Astrocyte (in vitro differentiated cells and primary cell): ENCODE measurements around the gene ENAM.

Experiments used
- EZH2 ChIP-seq: IDR thresholded peaks from 2 replicates; pipeline ENCODE4 v1.6.1; 2012; ENCODE audit warnings: mild to moderate bottlenecking, low read length, inconsistent platforms; ENCODE audit not compliant: insufficient read depth
- TF ChIP-seq, protein P1 (sequence below): IDR thresholded peaks from 2 replicates; pipeline ENCODE4 v1.5.1; 2011; ENCODE audit warnings: low read depth, mild to moderate bottlenecking, inconsistent platforms, low read length, moderate library complexity; ENCODE audit not compliant: insufficient read depth

DNA sequence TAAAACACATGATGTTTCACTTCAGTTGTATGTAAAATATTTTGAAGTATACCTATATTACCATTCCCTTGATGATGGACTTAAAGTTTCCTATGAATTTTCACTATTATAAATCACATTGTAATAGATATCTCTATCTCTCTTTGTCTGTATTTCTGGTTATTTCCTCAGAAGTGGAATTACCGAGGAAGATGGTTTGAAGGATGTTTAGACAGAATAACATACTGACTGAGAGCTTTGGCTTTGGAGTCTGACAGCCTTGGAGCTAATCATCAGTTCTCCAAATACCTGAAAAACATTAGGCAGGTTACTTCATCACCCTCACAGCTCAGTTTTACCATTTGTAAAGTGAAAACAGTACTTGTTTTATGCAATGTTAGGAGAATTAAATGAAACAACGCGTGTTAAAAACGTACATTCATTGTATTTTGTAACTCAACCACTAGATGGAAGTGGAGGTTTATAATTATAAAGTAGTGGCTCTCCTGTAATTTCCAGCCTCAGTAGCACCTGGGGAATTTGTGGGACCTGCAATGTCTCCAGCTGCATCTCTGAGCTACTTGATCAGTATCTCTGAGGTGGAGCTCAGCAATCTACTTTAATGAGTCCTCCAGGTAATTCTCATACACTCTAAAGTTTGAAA, 23.4 kb downstream of the ENAM start:
- TF ChIP-seq, protein P1, sequence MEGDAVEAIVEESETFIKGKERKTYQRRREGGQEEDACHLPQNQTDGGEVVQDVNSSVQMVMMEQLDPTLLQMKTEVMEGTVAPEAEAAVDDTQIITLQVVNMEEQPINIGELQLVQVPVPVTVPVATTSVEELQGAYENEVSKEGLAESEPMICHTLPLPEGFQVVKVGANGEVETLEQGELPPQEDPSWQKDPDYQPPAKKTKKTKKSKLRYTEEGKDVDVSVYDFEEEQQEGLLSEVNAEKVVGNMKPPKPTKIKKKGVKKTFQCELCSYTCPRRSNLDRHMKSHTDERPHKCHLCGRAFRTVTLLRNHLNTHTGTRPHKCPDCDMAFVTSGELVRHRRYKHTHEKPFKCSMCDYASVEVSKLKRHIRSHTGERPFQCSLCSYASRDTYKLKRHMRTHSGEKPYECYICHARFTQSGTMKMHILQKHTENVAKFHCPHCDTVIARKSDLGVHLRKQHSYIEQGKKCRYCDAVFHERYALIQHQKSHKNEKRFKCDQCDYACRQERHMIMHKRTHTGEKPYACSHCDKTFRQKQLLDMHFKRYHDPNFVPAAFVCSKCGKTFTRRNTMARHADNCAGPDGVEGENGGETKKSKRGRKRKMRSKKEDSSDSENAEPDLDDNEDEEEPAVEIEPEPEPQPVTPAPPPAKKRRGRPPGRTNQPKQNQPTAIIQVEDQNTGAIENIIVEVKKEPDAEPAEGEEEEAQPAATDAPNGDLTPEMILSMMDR = peak; percentile 59
- no peak for TF ChIP-seq EZH2
